Endometrium (tissue), 2 donors: ENCODE data around the gene APC2.

Experiments used
- FAIRE-seq: peaks from 2 replicates; lab custom pipeline; 2012; peaks lifted over from hg19 to GRCh38; lab: Jason Lieb, UNC
- donor health status: control.
- donor health status: control.

Gene APC2

GRCh38 chr19:1446713-1447481 is 3.0 kb upstream of the APC2 start:
- no peak for FAIRE-seq

GRCh38 chr19:1447504-1447903 is 2.4 kb upstream of the APC2 start:
- FAIRE-seq, result no peak

- no peak for FAIRE-seq
Measured at GRCh38 chr19:1447944-1448343, 2.0 kb upstream of the APC2 start.

GRCh38 chr19:1450735-1451731 is 1.1 kb downstream of the APC2 start:
- FAIRE-seq, result no peak

GRCh38 chr19:1451916-1452801 is 2.2 kb downstream of the APC2 start:
- FAIRE-seq, result no peak

- FAIRE-seq, result no peak
Measured at GRCh38 chr19:1452802-1453524, 3.0 kb downstream of the APC2 start.

- no peak for FAIRE-seq
Measured at GRCh38 chr19:1453525-1454364, 3.8 kb downstream of the APC2 start.

GRCh38 chr19:1455002-1455335 is 5.0 kb downstream of the APC2 start:
- no peak for FAIRE-seq

GRCh38 chr19:1455336-1456120 is 5.6 kb downstream of the APC2 start:
- no peak for FAIRE-seq

GRCh38 chr19:1456121-1456900 is 6.4 kb downstream of the APC2 start:
- no peak for FAIRE-seq

GRCh38 chr19:1457031-1457739 is 7.3 kb downstream of the APC2 start:
- no peak for FAIRE-seq

GRCh38 chr19:1457892-1458291 is 8.0 kb downstream of the APC2 start:
- FAIRE-seq, result no peak

GRCh38 chr19:1459479-1459878 is 9.6 kb downstream of the APC2 start:
- no peak for FAIRE-seq

GRCh38 chr19:1460033-1460995 is 10.4 kb downstream of the APC2 start:
- FAIRE-seq, result no peak

- no peak for FAIRE-seq
Measured at GRCh38 chr19:1461862-1462261, 11.9 kb downstream of the APC2 start.

- no peak for FAIRE-seq
Measured at GRCh38 chr19:1465191-1466016, 15.5 kb downstream of the APC2 start.
